ENCODE measurements around the gene C11orf65.
"Not testable (repeated sequence)": the region's sequence is repeated elsewhere in the genome, so short reads cannot be mapped to it uniquely, and the experiment has no call there.

The C11orf65 gene

DNA sequence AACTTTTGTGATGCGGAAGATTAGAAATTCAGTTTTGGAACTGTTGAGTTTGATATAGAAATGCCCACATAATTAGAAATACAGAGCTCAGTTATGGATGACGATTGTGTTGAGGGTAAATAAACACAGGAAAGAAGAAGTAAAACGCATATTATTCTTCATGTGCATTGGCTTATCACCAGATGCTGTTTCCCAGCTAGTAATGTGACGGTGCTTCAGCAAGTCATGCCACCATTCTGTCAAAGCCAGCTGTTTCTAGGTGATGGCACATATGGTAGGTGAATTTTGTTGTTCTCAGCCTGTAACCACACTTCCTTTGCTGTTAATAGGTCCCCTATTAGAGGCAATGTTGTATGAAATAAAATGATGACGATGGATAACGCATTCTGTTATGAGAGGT is 68.9 kb downstream of the C11orf65 start:
- no peak for DNase-seq (ENCODE audit: low spot score)
- no peak overlapping the region for H3K4me3 ChIP-seq
- TF ChIP-seq, protein P1, sequence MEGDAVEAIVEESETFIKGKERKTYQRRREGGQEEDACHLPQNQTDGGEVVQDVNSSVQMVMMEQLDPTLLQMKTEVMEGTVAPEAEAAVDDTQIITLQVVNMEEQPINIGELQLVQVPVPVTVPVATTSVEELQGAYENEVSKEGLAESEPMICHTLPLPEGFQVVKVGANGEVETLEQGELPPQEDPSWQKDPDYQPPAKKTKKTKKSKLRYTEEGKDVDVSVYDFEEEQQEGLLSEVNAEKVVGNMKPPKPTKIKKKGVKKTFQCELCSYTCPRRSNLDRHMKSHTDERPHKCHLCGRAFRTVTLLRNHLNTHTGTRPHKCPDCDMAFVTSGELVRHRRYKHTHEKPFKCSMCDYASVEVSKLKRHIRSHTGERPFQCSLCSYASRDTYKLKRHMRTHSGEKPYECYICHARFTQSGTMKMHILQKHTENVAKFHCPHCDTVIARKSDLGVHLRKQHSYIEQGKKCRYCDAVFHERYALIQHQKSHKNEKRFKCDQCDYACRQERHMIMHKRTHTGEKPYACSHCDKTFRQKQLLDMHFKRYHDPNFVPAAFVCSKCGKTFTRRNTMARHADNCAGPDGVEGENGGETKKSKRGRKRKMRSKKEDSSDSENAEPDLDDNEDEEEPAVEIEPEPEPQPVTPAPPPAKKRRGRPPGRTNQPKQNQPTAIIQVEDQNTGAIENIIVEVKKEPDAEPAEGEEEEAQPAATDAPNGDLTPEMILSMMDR (IDR thresholded peaks at IDR 0.05), result no peak
- H3K27ac ChIP-seq, result no peak overlapping the region

DNA sequence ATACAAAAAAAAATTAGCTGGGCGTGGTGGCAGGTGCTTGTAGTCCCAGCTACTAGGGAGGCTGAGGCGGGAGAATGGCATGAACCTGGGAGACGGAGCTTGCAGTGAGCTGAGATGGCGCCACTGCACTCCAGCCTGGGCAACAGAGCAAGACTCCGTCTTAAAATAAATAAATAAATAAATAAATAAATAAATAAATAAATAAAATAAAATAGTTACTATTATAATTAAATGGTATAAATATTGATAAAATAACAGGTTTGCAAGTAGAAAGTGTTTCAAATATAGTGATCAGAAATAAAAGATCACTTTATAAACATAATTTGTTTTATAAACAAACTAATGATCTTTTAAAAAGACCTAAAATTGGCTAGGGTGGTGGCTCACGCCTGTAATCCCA is 70.7 kb downstream of the C11orf65 start:
- DNase-seq (ENCODE audit: low spot score); H3K4me3 ChIP-seq; H3K27ac ChIP-seq: not testable (repeated sequence)

DNA sequence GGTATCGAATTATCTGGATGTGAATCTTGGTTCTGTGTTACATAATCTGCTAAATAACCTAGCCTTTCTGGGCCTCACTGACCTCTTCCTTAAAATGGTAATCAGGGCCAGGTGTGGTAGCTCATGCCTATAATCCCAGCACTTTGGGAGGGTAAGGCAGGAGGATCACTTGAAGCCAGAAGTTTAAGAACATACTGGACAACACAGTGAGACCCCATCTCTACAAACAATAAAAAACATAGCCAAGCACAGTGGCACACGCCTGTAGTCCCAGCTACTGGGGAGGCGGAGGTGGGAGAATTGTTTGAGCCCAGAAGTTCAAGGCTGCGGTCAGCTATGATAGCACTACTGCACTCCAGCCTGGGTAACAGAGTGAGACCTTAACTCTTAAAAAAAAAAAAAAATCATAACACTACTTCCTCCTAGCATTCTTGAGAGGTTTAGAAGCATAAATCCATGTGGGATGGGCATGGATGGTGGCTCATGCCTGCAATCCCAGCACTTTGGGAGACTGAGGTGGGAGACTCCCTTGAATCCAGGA is 72.5 kb downstream of the C11orf65 start:
- Histone ChIP-seq H3K27ac (no peak overlapping the region), H3K4me3 (no peak overlapping the region)
- no peak for DNase-seq (ENCODE audit: low spot score)
- TF ChIP-seq, protein P1 (IDR thresholded peaks at IDR 0.05), result no peak

DNA sequence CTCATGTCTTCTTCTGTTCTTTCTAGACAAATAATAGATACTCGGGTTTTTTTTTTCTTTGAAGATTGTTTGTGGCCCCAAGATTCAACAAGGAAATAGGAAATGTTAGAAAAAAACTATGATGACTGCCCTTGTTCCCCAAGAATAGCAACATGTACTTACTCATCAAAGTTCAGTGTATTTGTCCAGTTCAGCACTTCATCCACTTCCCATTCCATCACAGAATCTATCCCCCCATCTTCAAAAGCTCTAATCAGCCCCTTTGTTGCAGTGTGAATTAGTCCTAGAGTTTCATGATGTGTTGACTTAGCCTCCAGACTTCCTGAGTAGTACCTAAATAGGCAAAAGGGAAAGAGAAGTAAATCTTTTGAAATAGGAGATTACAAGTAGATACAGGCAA is 74.3 kb downstream of the C11orf65 start:
- DNase-seq (ENCODE audit: low spot score), result no peak
- no peak overlapping the region for H3K4me3 ChIP-seq
- no peak overlapping the region for H3K27ac ChIP-seq
- TF ChIP-seq, protein P1 (IDR thresholded peaks at IDR 0.05), result no peak

DNA sequence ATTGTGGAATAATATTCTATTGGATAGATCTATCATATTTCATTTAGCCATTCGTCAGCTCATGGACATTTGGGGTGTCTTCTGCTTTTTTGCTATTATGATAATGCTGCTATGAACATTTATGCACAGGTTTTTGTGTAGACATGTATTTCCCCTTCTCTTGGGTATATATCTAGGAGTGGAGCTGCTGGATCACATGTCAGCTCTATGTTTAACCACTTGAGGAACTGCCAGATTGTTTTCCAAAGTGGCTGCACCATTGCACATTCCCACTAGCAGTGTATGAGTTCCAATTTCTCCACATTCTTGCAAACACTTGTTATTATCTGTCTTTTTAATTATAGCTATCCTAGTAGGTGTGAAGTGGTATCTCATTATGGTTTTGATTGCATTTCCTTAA is 75.0 kb downstream of the C11orf65 start:
- H3K4me3 ChIP-seq, result no peak overlapping the region
- no peak overlapping the region for H3K27ac ChIP-seq
- no peak for DNase-seq (ENCODE audit: low spot score)
- TF ChIP-seq, protein P1 (IDR thresholded peaks at IDR 0.05), result no peak

DNA sequence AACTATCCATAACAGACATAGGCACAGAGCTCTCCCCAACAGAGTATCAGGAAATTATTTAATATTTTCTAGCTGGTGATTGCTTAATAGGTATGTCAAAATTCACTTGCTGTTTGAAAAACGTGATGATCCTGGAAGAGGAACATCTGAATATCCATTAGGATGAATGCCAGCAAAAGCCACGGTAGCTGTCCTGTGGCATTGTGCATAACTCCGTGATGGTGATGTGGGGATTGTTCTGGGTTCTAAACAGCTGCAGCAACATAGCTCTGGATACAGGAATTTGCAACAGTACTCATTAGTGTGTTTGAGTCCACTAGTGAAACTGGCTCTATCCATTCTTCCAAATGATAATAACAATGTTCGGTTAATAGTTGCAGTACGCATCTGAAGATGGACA is 78.8 kb downstream of the C11orf65 start:
- H3K27ac ChIP-seq, result no peak overlapping the region
- TF ChIP-seq, protein P1 (IDR thresholded peaks at IDR 0.05), result no peak
- DNase-seq (ENCODE audit: low spot score), result no peak
- no peak overlapping the region for H3K4me3 ChIP-seq

DNA sequence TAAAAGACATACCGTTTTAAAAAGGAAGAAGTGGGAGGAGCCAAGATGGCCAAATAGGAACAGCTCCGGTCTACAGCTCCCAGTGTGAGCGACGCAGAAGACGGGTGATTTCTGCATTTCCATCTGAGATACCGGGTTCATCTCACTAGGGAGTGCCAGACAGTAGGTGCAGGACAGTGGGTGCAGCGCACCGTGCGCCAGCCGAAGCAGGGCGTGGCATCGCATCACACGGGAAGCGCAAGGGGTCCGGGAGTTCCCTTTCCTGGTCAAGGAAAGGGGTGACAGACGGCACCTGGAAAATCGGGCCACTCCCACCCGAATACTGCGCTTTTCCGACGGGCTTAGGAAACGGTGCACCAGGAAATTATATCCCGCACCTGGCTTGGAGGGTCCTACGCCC is 93.8 kb downstream of the C11orf65 start:
- not testable (repeated sequence) for H3K4me3 ChIP-seq; DNase-seq (ENCODE audit: low spot score)

DNA sequence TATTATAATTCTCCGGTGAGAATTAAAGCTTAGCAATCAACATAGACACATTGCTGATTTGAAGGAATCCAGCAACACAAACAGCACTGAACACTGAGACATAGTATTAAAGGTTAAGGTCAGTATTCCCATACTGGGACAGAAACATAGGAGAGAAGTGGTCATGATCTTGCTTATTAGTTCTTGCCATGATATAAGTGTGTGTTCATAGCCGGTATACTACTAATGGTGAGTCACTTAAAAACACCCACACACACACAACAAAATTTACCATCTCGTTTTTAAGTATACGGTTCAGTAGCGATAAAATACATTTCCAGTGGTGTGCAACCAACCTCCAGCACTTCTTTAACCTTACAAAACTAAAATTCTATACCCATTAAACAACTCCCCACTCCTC is 96.3 kb downstream of the C11orf65 start:
- no peak for DNase-seq (ENCODE audit: low spot score)
- Histone ChIP-seq H3K4me3 (no peak overlapping the region), H3K27ac (no peak overlapping the region)
- TF ChIP-seq, protein P1 (IDR thresholded peaks at IDR 0.05), result no peak

More for the DNA sequence above, 93.8 kb downstream of the C11orf65 start:
- H3K27ac ChIP-seq, result not testable (repeated sequence)

Data from coronary artery (tissue), 2 donors.